Activated gamma-delta T cell treated with anti-CD3 and anti-CD28 coated beads, Interleukin-2, amount 50 U/mL, for 16 hours (primary cell): ENCODE results near the gene KIF1A.
"Not testable (repeated sequence)": the region's sequence is repeated elsewhere in the genome, so short reads cannot be mapped to it uniquely, and the experiment has no call there.

Experiments
- DNase-seq: peaks from one replicate; pipeline ENCODE4 v3.0.0-alpha.2; 2020; ENCODE audit warnings: low read depth

The KIF1A gene

DNA sequence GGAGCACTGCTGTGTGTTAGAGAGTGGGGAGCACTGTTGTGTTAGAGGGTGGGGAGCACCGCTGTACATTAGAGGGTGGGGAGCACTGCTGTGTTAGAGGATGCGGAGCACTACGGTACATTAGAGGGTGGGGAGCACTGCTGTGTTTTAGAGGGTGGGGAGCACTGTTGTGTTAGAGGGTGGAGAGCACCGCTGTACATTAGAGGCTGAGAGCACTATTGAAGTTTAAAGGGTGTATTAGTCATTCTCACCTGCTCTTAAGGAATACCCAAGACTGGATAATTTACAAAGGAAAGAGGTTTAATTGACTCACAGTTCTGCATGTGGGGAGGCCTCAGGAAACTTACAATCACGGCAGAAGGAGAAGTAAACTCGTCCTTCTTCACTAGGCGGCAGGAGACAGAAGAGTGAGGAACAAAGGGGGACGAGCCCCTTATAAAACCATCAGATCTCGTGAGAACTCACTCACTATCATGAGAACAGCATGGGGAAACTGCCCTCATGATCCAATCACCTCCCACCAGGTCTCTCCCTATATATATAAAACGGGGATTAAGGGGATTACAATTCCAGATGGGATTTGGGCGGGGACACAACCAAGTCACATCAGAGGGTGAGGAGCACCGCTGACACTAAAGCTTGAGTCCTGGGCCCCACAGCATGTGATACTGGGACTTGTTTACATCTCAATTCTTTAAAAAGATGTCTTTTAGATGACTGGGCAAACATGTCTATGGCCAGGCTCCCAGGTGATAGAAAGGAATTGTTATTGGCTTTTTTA, 29.1 kb upstream of the KIF1A start:
- DNase-seq: no peak

GRCh38 chr2:240847817-240848216, 27.8 kb upstream of the KIF1A start:
- DNase-seq: no peak

DNA sequence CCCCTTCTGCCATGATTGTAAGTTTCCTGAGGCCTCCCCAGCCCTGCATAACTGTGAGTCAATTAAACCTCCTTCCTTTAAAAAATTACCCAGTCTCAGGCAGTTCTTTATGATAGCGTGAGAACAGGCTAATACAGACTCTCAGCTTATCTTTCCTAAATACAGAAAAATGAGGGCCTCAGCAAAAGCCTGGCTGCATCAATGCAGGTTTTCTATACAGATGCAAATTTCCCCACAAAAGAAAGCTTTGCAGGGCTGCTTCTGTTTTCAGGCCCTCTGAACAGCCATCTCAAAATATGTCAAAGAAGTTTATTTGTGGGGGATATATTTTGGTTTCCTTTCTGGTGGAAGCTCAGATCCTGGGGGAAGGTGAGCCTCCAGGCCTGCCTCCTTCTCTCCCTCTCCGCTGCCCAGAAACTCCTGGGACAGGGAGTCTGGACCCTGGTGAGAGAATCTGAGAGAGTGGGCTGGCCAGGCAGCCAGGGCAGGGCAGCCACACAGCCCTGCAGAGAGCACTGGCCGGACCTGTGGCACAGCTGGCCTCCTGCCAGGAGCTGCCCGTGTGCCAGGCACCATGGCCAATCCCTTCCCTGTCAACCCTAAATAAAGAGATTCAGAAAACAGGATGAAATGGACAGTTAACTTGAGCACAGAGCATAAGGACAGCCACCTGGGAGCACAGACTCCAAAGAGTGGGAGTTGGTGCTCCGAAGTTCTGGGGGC, 27.0 kb upstream of the KIF1A start:
- no peak for DNase-seq

GRCh38 chr2:240846309-240846708, 26.3 kb upstream of the KIF1A start:
- DNase-seq: not testable (repeated sequence)

DNA sequence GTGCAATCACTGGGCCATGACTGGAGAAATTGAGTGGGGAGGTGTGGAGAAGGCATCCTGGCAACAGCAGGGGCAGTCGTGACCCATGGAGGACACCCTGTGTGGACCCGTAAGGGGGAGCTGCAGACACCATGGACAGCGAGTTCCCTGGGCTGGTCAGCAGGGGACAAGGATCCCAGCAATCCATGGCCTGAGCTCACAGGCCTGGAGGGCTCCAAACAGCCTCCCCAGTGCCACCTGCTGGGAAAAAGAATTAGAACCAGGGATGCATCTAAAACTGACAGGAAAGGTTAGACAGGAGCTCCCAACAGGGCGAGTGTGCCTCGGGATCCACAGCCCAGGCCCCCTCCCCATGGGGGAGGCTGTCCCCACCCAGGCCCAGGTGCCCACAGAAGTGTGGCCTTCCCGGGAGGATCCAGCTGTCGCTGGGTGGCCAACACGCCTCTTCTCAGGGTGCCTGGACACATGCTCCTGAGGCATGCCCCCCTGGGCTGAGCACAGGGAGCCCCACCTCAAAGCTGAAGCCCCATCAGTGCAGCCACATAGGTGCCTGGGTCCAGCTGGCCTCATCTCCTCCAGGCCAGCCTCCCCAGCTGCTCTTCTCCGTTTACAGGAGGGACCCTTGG, 20.5 kb upstream of the KIF1A start:
- no peak for DNase-seq

GRCh38 chr2:240839152-240840143, 19.4 kb upstream of the KIF1A start:
- no peak for DNase-seq

DNA sequence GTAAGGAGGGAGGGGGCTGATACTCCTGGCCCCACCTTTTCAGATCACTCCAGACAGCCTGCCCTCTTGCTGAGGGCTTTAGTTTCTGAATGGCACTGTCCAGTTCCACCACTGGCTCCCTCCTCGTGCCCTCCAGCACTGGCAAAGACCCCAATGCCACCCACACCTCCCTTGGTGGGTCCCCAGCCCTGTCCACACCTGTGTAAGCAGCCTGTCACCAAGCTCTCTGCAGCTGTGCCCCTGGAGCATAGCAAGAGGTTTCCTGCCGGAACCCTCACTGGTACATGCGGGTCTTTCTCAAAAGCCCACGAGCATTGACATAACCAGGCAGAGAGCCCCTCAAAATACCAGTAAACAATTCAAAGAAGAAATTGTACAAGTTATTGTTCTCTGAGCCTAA, 17.6 kb upstream of the KIF1A start:
- DNase-seq: no peak

GRCh38 chr2:240836781-240837467, 16.9 kb upstream of the KIF1A start:
- no peak for DNase-seq

GRCh38 chr2:240835528-240835927, 15.5 kb upstream of the KIF1A start:
- no peak for DNase-seq

DNA sequence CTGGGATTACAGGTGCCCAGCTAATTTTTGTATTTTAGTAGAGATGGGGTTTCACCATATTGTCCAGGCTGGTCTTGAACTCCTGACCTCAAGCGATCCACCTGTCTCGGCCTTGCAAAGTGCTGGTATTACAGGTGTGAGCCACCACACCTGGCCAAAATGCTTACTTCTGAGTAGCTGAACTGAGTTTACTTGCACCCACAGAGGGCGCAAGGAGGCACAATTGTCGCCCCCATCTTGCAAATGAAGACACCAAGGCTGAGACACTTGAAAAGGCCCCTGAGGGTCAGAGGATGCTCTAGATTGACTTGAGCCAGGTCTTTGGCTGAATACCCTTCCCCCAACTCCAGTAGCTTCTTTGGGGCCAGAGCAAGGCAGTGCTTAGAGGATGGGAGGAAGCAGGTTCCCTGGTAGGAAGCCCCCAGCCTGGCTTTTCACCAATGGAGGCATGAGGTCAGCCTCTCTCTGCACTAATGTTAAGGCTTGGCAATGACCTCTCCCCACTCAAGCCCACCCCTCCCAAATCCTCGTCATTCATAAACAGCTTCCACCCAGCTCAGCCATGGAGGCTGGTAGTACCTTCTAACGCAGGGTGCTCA, 14.5 kb upstream of the KIF1A start:
- no peak for DNase-seq

- no peak for DNase-seq
Observed at GRCh38 chr2:240833724-240834285, 13.8 kb upstream of the KIF1A start.

GRCh38 chr2:240832921-240833494, 13.0 kb upstream of the KIF1A start:
- no peak for DNase-seq

DNA sequence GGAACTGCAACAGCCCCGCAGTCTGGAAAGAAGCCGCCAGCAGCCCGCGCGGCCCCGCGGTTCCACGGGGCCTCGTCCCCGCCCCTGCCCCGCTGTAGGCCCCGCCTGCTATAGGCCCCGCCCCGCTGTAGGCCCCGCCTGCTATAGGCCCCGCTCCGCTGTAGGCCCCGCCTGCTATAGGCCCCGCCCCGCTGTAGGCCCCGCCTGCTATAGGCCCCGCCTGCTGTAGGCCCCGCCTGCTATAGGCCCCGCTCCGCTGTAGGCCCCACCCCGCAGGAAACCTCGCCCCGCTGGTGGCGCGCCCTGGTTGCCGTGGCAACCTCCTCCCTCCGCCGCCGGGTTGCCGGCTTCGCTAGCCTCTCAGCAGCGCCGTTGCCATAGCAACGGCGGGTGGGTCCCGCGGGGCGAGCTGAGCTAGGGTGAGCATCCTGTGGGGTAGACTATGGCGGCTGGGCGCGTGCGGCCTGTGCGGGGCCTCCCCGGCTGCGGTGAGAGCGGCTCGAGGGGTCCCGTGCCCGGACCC, 12.2 kb upstream of the KIF1A start:
- DNase-seq: peak; percentile 94

DNA sequence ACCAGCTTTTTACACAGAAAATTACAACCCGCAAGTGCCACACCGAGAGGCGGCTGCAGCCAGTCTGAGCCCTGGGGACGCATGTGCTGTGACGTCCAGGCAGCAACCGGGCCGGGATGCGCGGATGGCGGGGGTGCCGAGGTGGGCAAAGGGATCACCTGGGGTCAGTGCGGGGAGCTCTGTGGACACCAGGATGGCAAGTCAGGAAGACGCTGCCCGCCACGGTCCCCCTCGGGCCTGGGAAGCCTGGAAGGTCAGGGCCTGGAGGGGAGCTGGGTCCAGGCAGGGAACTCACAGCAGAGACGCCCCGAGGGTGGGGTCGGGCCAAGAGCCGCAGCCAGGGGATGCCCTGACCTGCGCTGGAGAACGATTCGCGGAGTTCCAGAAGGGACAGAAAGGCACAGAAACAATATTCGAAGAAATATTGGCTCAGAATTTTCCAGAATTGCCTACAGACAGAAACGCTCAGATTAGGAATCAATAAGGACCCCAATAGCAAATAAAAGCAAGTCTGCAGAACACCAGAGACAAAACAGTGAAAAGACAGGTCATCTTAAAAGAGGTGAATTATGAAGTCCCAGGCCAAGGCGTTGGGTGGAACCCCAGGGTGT, 11.7 kb upstream of the KIF1A start:
- no peak for DNase-seq

- no peak for DNase-seq
Observed at GRCh38 chr2:240825476-240825875, 5.5 kb upstream of the KIF1A start.

DNA sequence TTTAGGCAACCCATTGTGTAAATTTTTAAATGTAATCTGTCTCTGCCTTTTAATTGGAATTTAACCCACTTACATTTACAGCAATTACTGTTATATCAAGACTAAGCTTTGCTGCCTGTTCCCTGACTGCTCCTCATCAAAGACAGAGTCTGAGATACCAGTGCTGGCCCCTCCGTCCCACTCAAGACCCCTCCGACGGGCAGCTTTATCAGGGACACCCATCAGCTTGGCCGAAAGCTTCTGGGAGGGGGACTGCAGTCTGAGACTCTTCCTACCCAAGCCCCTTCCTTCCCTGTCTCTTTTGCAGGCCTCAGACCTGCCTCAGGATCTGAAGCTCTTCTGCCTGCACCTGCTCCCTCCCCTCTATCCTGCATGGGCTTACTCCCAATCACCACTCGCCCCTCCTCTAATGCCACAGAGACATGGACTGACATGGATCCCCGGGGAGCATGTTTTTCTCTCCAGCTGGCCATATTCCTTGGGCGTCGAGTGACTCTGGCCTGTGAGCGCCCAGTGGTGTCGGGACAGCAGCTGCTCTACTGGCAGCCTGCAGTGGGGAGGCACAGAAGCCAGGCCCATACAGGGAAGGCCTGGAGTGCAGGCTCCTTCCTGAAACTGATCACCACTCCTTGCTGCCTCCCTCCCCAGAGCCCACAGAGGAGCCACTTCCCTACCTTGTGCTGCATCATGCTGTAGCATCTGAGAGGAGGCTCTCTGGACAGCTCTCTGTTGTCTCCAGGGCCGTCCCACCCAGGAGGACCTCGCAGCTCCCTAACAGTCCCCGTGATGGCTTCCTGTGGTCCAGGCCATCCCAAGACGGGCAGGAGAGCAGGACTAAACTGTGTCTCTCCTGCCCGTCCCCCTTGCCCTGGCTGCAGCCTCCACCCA, 3.7 kb upstream of the KIF1A start:
- DNase-seq: no peak

- no peak for DNase-seq
Observed at GRCh38 chr2:240822280-240822847, 2.3 kb upstream of the KIF1A start.

DNA sequence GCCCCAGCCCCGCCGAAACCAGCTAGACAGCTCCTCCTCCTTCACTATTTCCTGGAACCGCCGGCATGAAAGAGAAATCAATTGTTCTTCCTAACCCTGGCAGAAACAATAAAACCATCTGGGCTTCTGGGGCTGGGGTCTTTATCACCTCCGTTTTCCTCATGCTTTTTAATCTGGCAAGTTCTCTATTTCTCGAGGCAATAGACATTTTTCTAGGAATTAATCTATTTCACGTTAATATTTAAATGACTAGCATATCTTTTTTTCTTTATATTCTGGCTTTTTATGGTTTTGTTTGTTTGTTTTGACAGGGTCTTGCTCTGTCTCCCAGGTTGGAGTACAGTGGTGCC, 1.4 kb upstream of the KIF1A start:
- DNase-seq: no peak
